ENCODE results near the gene RAF1. TPM values are rescaled to one million over a fixed set of nuclear protein-coding genes. Genes with fewer than 3 reads are reported as not detected.

Gene RAF1
- total and polyA plus RNA-seq, 9 of the 15 experiments (the other 6 are each of a cell fraction or from before 2014, with no cell fraction given): 28.0 to 183 (median 85.6) TPM

DNA sequence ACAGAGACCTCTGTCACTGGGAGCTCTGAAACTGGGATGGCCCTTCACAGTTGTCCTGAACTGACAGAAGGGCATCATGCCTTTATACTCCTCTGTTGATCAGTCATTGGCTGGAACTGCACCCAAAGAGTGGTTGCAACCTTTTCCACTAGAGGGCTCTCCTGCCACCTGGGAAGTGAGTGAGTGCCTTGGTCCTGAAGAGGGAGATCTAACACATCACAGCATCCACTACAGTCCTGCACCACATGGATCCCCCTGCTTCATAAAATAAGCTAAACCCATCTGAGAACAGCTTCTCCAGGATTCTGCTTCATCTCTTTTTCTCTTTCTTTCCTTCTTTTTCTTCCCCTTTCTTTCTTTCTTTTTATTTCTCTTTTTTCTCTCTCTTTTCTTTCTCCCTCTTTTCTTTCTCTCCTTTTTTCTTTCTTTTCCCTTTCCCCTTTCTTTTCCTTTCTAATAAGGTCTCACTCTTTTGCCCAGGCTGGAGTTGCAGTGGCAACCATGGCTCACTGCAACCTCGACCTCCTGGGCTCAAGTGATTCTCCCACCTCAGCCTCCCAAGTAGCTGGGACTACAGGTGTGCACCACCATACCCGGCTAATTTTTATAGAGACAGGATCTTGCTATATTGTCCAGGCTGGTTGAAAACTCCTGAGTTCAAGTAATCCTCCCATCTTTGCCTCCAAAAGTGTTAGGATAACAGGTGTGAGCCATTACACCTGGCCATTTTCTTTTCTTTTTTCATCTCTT is 42.8 kb upstream of the RAF1 start (continued):
- TF ChIP-seq, protein P1, sequence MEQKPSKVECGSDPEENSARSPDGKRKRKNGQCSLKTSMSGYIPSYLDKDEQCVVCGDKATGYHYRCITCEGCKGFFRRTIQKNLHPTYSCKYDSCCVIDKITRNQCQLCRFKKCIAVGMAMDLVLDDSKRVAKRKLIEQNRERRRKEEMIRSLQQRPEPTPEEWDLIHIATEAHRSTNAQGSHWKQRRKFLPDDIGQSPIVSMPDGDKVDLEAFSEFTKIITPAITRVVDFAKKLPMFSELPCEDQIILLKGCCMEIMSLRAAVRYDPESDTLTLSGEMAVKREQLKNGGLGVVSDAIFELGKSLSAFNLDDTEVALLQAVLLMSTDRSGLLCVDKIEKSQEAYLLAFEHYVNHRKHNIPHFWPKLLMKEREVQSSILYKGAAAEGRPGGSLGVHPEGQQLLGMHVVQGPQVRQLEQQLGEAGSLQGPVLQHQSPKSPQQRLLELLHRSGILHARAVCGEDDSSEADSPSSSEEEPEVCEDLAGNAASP (IDR thresholded peaks at IDR 0.05): no peak
- TF ChIP-seq ZNF695 (CRISPR knock-in tag; IDR thresholded peaks at IDR 0.05) (no peak), RBM39 (optimal IDR thresholded peaks at IDR 0.05; ENCODE audit: low read depth, low read length) (peak; percentile 76), MTA3 (IDR thresholded peaks at IDR 0.05; ENCODE audit: borderline replicate concordance) (no peak), ZBTB1 (CRISPR knock-in tag; IDR thresholded peaks at IDR 0.05; ENCODE audit: borderline replicate concordance, low read depth) (no peak), MIER1 (IDR thresholded peaks at IDR 0.05; ENCODE audit: low read depth) (no peak), POLR2G (IDR thresholded peaks at IDR 0.05; ENCODE audit: low read depth, low read length) (no peak), HDAC8 (tag; IDR thresholded peaks at IDR 0.05) (no peak), BRD9 (IDR thresholded peaks at IDR 0.05; ENCODE audit: low read depth, partially characterized antibody) (peak; percentile 61), TAF9B (IDR thresholded peaks at IDR 0.05; ENCODE audit: partially characterized antibody) (no peak), BCL6 (CRISPR knock-in tag; IDR thresholded peaks at IDR 0.05) (no peak), NBN (IDR thresholded peaks at IDR 0.05; ENCODE audit: low read depth) (no peak), ZNF778 (CRISPR knock-in tag; IDR thresholded peaks at IDR 0.05) (no peak), MYNN (IDR thresholded peaks at IDR 0.05) (peak; percentile 59; the same call in 1 of the 2 replicates), MYNN (CRISPR knock-in tag; IDR thresholded peaks at IDR 0.05) (no peak), ZNF224 (CRISPR knock-in tag; IDR thresholded peaks at IDR 0.05) (no peak), CBX1 (IDR thresholded peaks at IDR 0.05; ENCODE audit: low read depth) (no peak), HLTF (IDR thresholded peaks at IDR 0.05) (peak; percentile 87), WHSC1 (IDR thresholded peaks at IDR 0.05; ENCODE audit: low read length) (no peak), HDAC2 (IDR thresholded peaks at IDR 0.05) (peak; percentile 63; the same call in 1 of the 2 replicates)
- TF ChIP-seq, protein P2, sequence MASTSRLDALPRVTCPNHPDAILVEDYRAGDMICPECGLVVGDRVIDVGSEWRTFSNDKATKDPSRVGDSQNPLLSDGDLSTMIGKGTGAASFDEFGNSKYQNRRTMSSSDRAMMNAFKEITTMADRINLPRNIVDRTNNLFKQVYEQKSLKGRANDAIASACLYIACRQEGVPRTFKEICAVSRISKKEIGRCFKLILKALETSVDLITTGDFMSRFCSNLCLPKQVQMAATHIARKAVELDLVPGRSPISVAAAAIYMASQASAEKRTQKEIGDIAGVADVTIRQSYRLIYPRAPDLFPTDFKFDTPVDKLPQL (IDR thresholded peaks at IDR 0.05; ENCODE audit: extremely low read depth, insufficient read length): no peak
- TF ChIP-seq, protein P3, sequence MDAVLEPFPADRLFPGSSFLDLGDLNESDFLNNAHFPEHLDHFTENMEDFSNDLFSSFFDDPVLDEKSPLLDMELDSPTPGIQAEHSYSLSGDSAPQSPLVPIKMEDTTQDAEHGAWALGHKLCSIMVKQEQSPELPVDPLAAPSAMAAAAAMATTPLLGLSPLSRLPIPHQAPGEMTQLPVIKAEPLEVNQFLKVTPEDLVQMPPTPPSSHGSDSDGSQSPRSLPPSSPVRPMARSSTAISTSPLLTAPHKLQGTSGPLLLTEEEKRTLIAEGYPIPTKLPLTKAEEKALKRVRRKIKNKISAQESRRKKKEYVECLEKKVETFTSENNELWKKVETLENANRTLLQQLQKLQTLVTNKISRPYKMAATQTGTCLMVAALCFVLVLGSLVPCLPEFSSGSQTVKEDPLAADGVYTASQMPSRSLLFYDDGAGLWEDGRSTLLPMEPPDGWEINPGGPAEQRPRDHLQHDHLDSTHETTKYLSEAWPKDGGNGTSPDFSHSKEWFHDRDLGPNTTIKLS (IDR thresholded peaks at IDR 0.05; ENCODE audit: borderline replicate concordance, low read depth): no peak
- TF ChIP-seq, protein P4, sequence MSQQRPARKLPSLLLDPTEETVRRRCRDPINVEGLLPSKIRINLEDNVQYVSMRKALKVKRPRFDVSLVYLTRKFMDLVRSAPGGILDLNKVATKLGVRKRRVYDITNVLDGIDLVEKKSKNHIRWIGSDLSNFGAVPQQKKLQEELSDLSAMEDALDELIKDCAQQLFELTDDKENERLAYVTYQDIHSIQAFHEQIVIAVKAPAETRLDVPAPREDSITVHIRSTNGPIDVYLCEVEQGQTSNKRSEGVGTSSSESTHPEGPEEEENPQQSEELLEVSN (IDR thresholded peaks at IDR 0.05; ENCODE audit: borderline replicate concordance in 1 of 2, extremely low read depth in 1 of 2, insufficient read depth in 1 of 2, insufficient read length in 1 of 2, low read depth in 1 of 2, low read length in 1 of 2, poor library complexity in 1 of 2, severe bottlenecking in 1 of 2): no peak

Measured in K562 (cell line).